ENCODE results near the gene CCL20. TPM values are rescaled to one million over a fixed set of nuclear protein-coding genes. Genes with fewer than 3 reads are reported as not detected.

CCL20 gene
- total and polyA plus RNA-seq, 2 donors (not counting 3 experiments of a cell fraction or from before 2014, with no cell fraction given) = 0.32 TPM; not detected in 1

GRCh38 chr2:227865291-227865690 lies 51.6 kb downstream of the CCL20 start:
- TF ChIP-seq POLR2A (IDR thresholded peaks at IDR 0.05; ENCODE audit: low read depth, low read length) = no peak
- TF ChIP-seq JUN (IDR thresholded peaks at IDR 0.05; ENCODE audit: borderline replicate concordance, insufficient read depth, insufficient read length, low read depth) = no peak
- no peak for TF ChIP-seq CTCF (IDR thresholded peaks at IDR 0.05; ENCODE audit: extremely low read depth in 1 of 2, insufficient read depth in 1 of 2, low read depth in 1 of 2, low read length in 2 of 2)
- no peak for TF ChIP-seq MYC (IDR thresholded peaks at IDR 0.05; ENCODE audit: low read depth, low read length)
- no peak for TF ChIP-seq EZH2 (IDR thresholded peaks at IDR 0.05; ENCODE audit: borderline replicate concordance, low read depth, low read length, severe bottlenecking)
- no TSS peak for BruUV-seq (replicated peaks)
- ChIA-PET CTCF (interaction anchor here (0.6 kb wide), 1 partner anchor 12 kb away, joined by 3 read pairs; no protein-coding TSS in a partner anchor), POLR2A (no interaction called here)
- H3K79me2 ChIP-seq (ENCODE audit: control insufficient read depth, insufficient read depth, low read length) = no peaks in the 10 kb centered on the region
- H3K4me3 ChIP-seq (replicated peaks in 1 of 3; ENCODE audit: insufficient read depth in 1 of 3, low read depth in 1 of 3, low read length in 3 of 3) = no peak overlapping the region
- no peaks in the 10 kb centered on the region for H3K9me1 ChIP-seq (replicated peaks; ENCODE audit: control insufficient read depth, extremely low read depth, insufficient read depth, low read length)
- FAIRE-seq (no peak), DNase-seq (ENCODE audit: low read depth, low spot score) (no peak)
- H3K27me3 ChIP-seq (ENCODE audit: control insufficient read depth in 2 of 2, insufficient read depth in 2 of 2, low read length in 2 of 2) = no peaks in the 10 kb centered on the region
- H2AFZ ChIP-seq (ENCODE audit: low read depth, low read length) = no peak overlapping the region
- no peaks in the 10 kb centered on the region for H3K9me3 ChIP-seq (replicated peaks; ENCODE audit: control insufficient read depth, insufficient read depth, low read length)
- peaks cover 42% of the 10 kb centered on the region for H3K4me1 ChIP-seq (ENCODE audit: control insufficient read depth, extremely low read depth, insufficient read depth, low read length)
- no peak overlapping the region for H3K27ac ChIP-seq (ENCODE audit: insufficient read depth, low read depth, low read length)
- no peak overlapping the region for H3K9ac ChIP-seq (replicated peaks; ENCODE audit: extremely low read depth, insufficient read depth, low read length)
- intact Hi-C loops (cut with micrococcal nuclease) = no loop called here
- H4K20me1 ChIP-seq (replicated peaks; ENCODE audit: control insufficient read depth, extremely low read depth, insufficient read depth, low read length) = no peaks in the 10 kb centered on the region
- no peak overlapping the region for H3K4me2 ChIP-seq (ENCODE audit: insufficient read depth, low read length)
- no peaks in the 10 kb centered on the region for H3K36me3 ChIP-seq (ENCODE audit: control insufficient read depth in 2 of 2, extremely low read depth in 1 of 2, insufficient read depth in 2 of 2, low read length in 2 of 2)
- dilution Hi-C loops (cut with MboI; ENCODE audit: extremely low pct_ligation_motif_present, low sequenced_read_pairs) = no loop called here

Small RNA genes lying within 50 kb of the gene (small RNA-seq; reads per million reads assigned to genes)
- not detected for gene SNRPGP8 (ENCODE audit: insufficient read depth, insufficient read length, low read depth, low replicate concordance)

Other genes with a start within 250 kb of the CCL20 start
- not detected in 2 replicates for gene SCYGR2, start 214.9 kb upstream of the CCL20 start, total RNA-seq
- gene SCYGR2, start 214.9 kb upstream of the CCL20 start, polyA plus RNA-seq = not detected in 2 replicates
- not detected in 2 replicates for gene SCYGR3, start 199.0 kb upstream of the CCL20 start, total RNA-seq
- not detected in 2 replicates for gene SCYGR3, start 199.0 kb upstream of the CCL20 start, polyA plus RNA-seq
- not detected in 2 replicates for gene SCYGR4, start 196.3 kb upstream of the CCL20 start, total RNA-seq
- gene SCYGR4, start 196.3 kb upstream of the CCL20 start, polyA plus RNA-seq = not detected in 2 replicates
- gene SCYGR5, start 147.0 kb upstream of the CCL20 start, total RNA-seq = not detected in 2 replicates
- gene SCYGR5, start 147.0 kb upstream of the CCL20 start, polyA plus RNA-seq = not detected in 2 replicates
- not detected in 2 replicates for gene SLC19A3, start 95.8 kb upstream of the CCL20 start, total RNA-seq
- gene SLC19A3, start 95.8 kb upstream of the CCL20 start, polyA plus RNA-seq = 0.01 and 0.13 TPM in 2 replicates
- not detected in 2 replicates for gene SCYGR6, start 89.1 kb upstream of the CCL20 start, total RNA-seq
- gene SCYGR6, start 89.1 kb upstream of the CCL20 start, polyA plus RNA-seq = not detected in 2 replicates
- not detected in 2 replicates for gene SCYGR7, start 85.5 kb upstream of the CCL20 start, total RNA-seq
- gene SCYGR7, start 85.5 kb upstream of the CCL20 start, polyA plus RNA-seq = not detected in 2 replicates
- gene SCYGR8, start 67.9 kb upstream of the CCL20 start, total RNA-seq = not detected in 2 replicates
- gene SCYGR8, start 67.9 kb upstream of the CCL20 start, polyA plus RNA-seq = not detected in 2 replicates
- gene DAW1, start 57.8 kb downstream of the CCL20 start, total RNA-seq = 2.0 and 3.2 TPM in 2 replicates
- 0.75 and 1.2 TPM in 2 replicates for gene DAW1, start 57.8 kb downstream of the CCL20 start, polyA plus RNA-seq